Inflammatory macrophage (primary cell): ENCODE measurements around the gene PCDH9.
A peak's percentile ranks its signal among the peaks of the same experiment; 100 is the strongest.

Experiments used
- DNase-seq, 2 donors: peaks; one replicate each; pipeline ENCODE4 v3.0.0-alpha.2; 2020 to 2022

The PCDH9 gene

DNA sequence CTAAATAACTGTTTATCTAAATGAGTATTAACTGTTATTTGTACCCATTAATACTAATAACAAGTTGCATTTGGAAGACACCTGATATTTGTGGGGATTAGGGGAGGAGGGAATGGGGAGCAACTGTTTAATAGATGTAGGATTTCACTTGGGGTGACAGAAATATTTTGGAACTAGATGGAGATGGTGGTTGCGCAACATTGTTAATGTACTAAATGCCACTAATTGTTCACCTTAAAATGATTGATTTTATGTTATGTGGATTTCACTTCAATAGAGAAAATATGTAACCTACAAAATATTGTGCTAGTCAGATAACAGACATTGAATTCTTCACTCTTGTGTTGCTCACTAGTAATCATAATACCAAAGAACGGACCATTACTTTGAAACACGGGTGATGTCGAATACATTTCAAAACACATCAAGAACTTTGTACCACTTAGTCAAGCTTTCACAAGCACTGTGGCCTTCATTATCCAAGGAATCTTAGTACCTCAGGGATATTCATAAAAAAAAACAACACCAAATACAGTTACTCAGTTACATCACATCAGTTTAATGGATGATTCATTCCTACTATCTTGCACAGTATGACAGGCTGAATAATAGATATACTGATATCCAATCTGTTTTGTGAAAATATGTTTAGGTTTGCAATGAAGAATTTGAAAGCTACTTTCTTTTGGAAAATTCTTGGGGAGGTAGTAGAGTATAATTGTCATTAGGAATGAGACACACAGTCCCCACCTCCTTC lies 721.8 kb downstream of the PCDH9 start:
- DNase-seq = no peak

GRCh38 chr13:66506979-66507378 lies 723.2 kb downstream of the PCDH9 start:
- DNase-seq = no peak

- no peak for DNase-seq
Measured at GRCh38 chr13:66506051-66506777, 723.9 kb downstream of the PCDH9 start.

- DNase-seq = no peak
Measured at GRCh38 chr13:66503890-66504289, 726.2 kb downstream of the PCDH9 start.

- DNase-seq = no peak
Measured at GRCh38 chr13:66501181-66501580, 729.0 kb downstream of the PCDH9 start.

- no peak for DNase-seq
Measured at GRCh38 chr13:66492479-66492878, 737.7 kb downstream of the PCDH9 start.

- no peak for DNase-seq
Measured at GRCh38 chr13:66491251-66491650, 738.9 kb downstream of the PCDH9 start.

DNA sequence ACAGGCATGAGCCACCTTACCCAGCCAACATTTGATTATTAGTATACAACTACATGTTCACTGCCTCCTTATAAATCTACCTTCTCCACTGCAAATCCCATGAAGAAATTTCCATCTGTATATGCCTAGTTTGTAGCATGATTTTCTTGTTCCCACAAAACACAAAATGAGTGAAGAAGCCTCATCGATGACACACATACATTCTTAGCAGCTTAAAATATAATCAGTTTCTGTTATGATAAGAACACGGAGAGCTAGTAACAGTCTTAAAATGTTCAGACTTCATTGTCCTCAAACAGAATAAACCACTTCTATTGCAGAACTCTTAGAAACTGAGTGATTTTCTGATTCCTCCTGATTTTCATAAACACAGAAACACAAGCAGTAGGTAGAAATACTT lies 740.5 kb downstream of the PCDH9 start:
- no peak for DNase-seq

- no peak for DNase-seq
Measured at GRCh38 chr13:66489172-66489571, 741.0 kb downstream of the PCDH9 start.

- no peak for DNase-seq
Measured at GRCh38 chr13:66483712-66484111, 746.4 kb downstream of the PCDH9 start.

GRCh38 chr13:66482836-66483235 lies 747.3 kb downstream of the PCDH9 start:
- DNase-seq = no peak

DNA sequence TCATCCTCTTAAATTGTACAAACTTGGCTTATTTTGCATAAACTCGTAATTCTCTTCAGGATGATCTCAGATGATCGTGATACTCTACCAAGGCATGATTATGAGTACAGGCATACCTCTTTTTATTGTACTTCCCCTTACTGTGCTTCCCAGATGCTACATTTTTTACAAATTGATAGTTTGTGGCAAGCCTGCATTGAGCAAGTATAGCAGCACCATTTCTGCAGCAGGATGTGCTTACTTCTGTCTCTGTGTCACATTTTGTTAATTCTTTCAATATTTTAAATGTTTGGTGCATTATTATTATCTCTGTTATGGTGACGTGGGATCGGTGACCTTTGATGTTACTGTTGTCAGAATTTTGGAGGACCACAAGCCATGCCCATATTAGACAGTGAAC lies 752.3 kb downstream of the PCDH9 start:
- DNase-seq = no peak

DNA sequence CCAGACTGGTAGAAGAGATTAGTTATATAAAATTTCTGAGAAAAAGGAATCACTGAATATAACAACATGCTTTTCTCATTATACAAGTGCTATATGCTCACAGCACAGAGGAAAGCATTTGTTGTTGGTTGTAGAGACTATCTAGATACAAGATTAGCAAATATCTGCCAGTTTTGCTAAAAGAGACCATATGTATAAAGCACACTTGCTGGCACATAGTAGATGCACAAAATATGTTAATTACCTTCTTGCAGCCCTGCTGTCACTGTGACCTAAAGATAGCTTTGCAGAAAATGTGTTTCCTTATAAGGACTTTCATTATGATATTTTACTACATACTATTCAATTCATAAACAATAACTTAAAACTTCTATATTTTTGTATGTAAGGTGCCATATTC lies 755.1 kb downstream of the PCDH9 start:
- DNase-seq = no peak

DNA sequence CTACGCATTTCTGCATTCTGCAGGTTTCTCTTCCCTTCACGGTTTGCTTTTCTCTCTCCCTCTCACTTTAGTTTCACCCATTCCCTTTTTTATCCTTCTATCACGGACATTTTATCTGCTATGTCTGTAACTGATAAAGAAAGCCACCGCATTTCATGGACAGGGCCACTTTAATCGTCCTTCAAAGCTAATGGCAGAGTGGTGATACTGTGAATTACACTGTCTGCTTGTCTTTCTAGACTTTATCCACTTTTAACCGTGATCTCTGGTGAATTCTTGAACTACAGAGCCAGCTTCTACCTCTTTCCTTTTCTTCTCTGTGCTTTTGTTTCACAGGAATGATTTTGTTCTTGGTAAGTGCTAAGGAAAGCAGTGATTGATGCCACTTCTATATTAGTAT lies 760.4 kb downstream of the PCDH9 start:
- no peak for DNase-seq

GRCh38 chr13:66468656-66469055 lies 761.5 kb downstream of the PCDH9 start:
- no peak for DNase-seq

- DNase-seq = peak in 1 of 2 donors; percentile 6
Measured at GRCh38 chr13:66462187-66462586, 767.9 kb downstream of the PCDH9 start.

- DNase-seq = no peak
Measured at GRCh38 chr13:66461021-66461420, 769.1 kb downstream of the PCDH9 start.

DNA sequence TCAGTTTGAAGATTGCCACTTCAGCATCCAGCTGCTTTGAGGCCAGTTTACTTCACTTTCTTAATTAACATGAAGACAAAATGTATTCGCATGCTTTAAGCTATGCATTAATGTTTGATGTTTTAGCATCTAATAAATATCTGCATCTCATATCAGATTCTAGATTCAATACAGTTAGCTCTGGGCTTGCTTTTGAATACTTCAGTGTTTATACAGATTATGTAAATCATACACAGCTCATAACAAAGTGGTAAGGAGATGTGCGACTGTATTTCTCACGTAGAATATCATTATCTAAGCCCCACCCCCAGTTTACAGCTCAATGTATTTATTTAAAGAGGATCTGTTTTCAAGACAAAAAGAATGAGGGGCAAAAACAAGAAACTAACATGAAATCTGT lies 770.5 kb downstream of the PCDH9 start:
- DNase-seq = no peak

- no peak for DNase-seq
Measured at GRCh38 chr13:66459143-66459542, 771.0 kb downstream of the PCDH9 start.

DNA sequence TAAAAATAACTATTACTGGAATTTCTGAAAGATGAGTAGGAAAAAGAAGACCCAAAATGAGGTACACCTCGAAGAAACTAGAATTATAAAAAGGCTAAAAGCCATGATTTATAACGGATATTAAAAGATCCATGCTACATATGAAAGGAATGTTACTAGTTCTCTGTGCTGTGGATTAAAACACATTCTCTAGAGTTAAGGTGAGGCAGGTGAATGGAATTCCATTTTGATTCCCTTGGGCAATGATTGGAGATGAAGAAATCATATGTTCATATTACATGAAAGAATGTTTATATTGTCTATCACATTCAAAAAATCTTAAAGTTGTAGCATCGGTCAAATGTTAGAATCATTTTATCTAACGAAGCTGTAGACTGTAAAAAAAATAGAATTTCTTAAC lies 783.7 kb downstream of the PCDH9 start:
- no peak for DNase-seq

DNA sequence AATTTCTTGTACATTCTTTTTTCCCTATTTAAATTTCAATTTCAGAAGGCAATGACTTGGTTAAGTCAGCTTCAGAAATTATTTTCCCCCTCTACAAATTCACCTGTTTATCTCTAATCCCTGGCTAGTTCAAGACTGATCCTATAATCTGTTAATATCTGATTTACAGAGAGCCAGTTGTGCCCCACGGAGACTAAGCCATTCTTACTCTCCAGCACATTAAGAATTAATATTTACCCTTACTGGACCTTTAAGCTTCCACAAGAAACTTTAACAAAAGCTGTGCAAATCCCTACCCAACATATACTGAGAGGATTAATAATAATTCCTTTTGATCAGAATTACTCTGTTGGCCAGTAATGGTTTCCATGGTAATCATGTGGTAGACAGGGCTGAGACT lies 786.2 kb downstream of the PCDH9 start:
- DNase-seq = no peak

- no peak for DNase-seq
Measured at GRCh38 chr13:66440938-66441337, 789.2 kb downstream of the PCDH9 start.

GRCh38 chr13:66430728-66431127 lies 799.4 kb downstream of the PCDH9 start:
- no peak for DNase-seq

GRCh38 chr13:66430269-66430668 lies 799.9 kb downstream of the PCDH9 start:
- no peak for DNase-seq
